Calu3 (cell line): ENCODE results near the gene WHRN. TPM values are rescaled to one million over a fixed set of nuclear protein-coding genes. Genes with fewer than 3 reads are reported as not detected.

ENCODE experiments used
- BruUV-seq: library from RNA; stranded (reverse); fragments of 400-500 nt; replicated peaks from 2 replicates; lab custom pipeline; 2021; lab: Mats Ljungman, UMichigan
- CTCF ChIA-PET: fragments of 300-600 bp; sonication (Branson Sonifier 250); formaldehyde crosslinking; loops from one replicate; lab custom pipeline; 2022; ENCODE audit warnings: antibody characterized with exemption; lab: Charles Lee
- DNase-seq: peaks from one replicate; pipeline ENCODE4 v3.0.0; 2022
- H3K27ac Mint-ChIP-seq: one replicate; pipeline ENCODE4 v1.8.0; 2022; ENCODE audit warnings: mixed read lengths; ENCODE audit not compliant: unreplicated experiment
- H3K27me3 Mint-ChIP-seq: one replicate; pipeline ENCODE4 v1.8.0; 2022; ENCODE audit warnings: mixed read lengths; ENCODE audit not compliant: unreplicated experiment
- H3K36me3 Mint-ChIP-seq: one replicate; pipeline ENCODE4 v1.8.0; 2022; ENCODE audit warnings: mild to moderate bottlenecking, moderate library complexity, mixed read lengths; ENCODE audit not compliant: insufficient read depth, unreplicated experiment
- H3K4me1 Mint-ChIP-seq: one replicate; pipeline ENCODE4 v1.8.0; 2022; ENCODE audit warnings: mild to moderate bottlenecking, low read depth, mixed read lengths; ENCODE audit not compliant: unreplicated experiment
- H3K4me3 Mint-ChIP-seq: one replicate; pipeline ENCODE4 v1.8.0; 2022; ENCODE audit warnings: mild to moderate bottlenecking, low read depth, moderate library complexity, mixed read lengths; ENCODE audit not compliant: unreplicated experiment
- H3K9me3 Mint-ChIP-seq: one replicate; pipeline ENCODE4 v1.8.0; 2022; ENCODE audit warnings: low read depth, mixed read lengths; ENCODE audit not compliant: unreplicated experiment
- CTCF ChIP-seq: fragments of 200-600 bp; IDR thresholded peaks from one replicate; pipeline ENCODE4 v1.8.0; 2022; ENCODE audit warnings: antibody characterized with exemption; ENCODE audit not compliant: unreplicated experiment
- intact Hi-C: fragments of 100-400 bp; cut with micrococcal nuclease; formaldehyde crosslinking; loops from one replicate; pipeline ENCODE4 v1.10.0; 2022; ENCODE audit not compliant: unreplicated experiment
- total RNA-seq: library from RNA; stranded (reverse); gene quantifications from 2 replicates; pipeline ENCODE4 v1.2.3, GENCODE V29; 2022

WHRN gene
- total RNA-seq, 1 experiment from 2014 or later = 4.9 TPM

- Mint-ChIP-seq H3K27ac (no peak overlapping the region), H3K27me3 (no peaks in the 10 kb centered on the region), H3K9me3 (no peaks in the 10 kb centered on the region), H3K36me3 (no peaks in the 10 kb centered on the region), H3K4me3 (no peak overlapping the region), H3K4me1 (no peaks in the 10 kb centered on the region)
- intact Hi-C loops = no loop called here
- DNase-seq = no peak
- TF ChIP-seq CTCF = no peak
- no TSS peak for BruUV-seq
- CTCF ChIA-PET = no interaction called here
Measured at GRCh38 chr9:114385397-114386181, 119.7 kb downstream of the WHRN start.

- TF ChIP-seq CTCF = no peak
- Mint-ChIP-seq H3K4me1 (no peaks in the 10 kb centered on the region), H3K36me3 (no peaks in the 10 kb centered on the region), H3K4me3 (no peak overlapping the region), H3K27me3 (no peaks in the 10 kb centered on the region), H3K9me3 (no peaks in the 10 kb centered on the region), H3K27ac (no peak overlapping the region)
- intact Hi-C loops = no loop called here
- CTCF ChIA-PET = no interaction called here
- no TSS peak for BruUV-seq
- DNase-seq = no peak
Measured at GRCh38 chr9:114384836-114385396, 120.4 kb downstream of the WHRN start.

- H3K27ac Mint-ChIP-seq = no peak overlapping the region
Measured at GRCh38 chr9:114384341-114384740, 120.9 kb downstream of the WHRN start.

GRCh38 chr9:114383521-114384231, 121.6 kb downstream of the WHRN start:
- Mint-ChIP-seq H3K4me3 (no peak overlapping the region), H3K4me1 (no peaks in the 10 kb centered on the region), H3K27ac (no peak overlapping the region), H3K27me3 (no peaks in the 10 kb centered on the region), H3K9me3 (no peaks in the 10 kb centered on the region), H3K36me3 (no peaks in the 10 kb centered on the region)
- no peak for TF ChIP-seq CTCF
- intact Hi-C loops = no loop called here
- CTCF ChIA-PET = no interaction called here
- no peak for DNase-seq
- no TSS peak for BruUV-seq

More at GRCh38 chr9:114384341-114384740, 120.9 kb downstream of the WHRN start:
- Mint-ChIP-seq H3K9me3 (no peaks in the 10 kb centered on the region), H3K4me3 (no peak overlapping the region), H3K4me1 (no peaks in the 10 kb centered on the region), H3K36me3 (no peaks in the 10 kb centered on the region), H3K27me3 (no peaks in the 10 kb centered on the region)
- DNase-seq = no peak
- no TSS peak for BruUV-seq
- TF ChIP-seq CTCF = no peak
- CTCF ChIA-PET = no interaction called here
- intact Hi-C loops = no loop called here
